HFFc6 (cell line): ENCODE data around the gene DDI2. TPM values are rescaled to one million over a fixed set of nuclear protein-coding genes. Genes with fewer than 3 reads are reported as not detected.

ENCODE experiments used
- DNase-seq: peaks from one replicate; pipeline ENCODE4 v3.0.0-alpha.2; 2018
- H3K27ac Mint-ChIP-seq: 2 replicates; pipeline ENCODE4 v1.8.0; 2020; ENCODE audit warnings: mild to moderate bottlenecking, mixed read lengths
- H3K27me3 Mint-ChIP-seq: 2 replicates; pipeline ENCODE4 v1.8.0; 2021; ENCODE audit warnings: mild to moderate bottlenecking, moderate library complexity, mixed read lengths; ENCODE audit not compliant: insufficient read depth
- H3K36me3 Mint-ChIP-seq: 2 replicates; pipeline ENCODE4 v1.8.0; 2021; ENCODE audit warnings: low read depth, mixed read lengths
- H3K4me1 Mint-ChIP-seq: 2 replicates; pipeline ENCODE4 v1.8.0; 2020; ENCODE audit warnings: low read depth, mixed read lengths
- H3K4me3 Mint-ChIP-seq: 2 replicates; pipeline ENCODE4 v1.8.0; 2020; ENCODE audit warnings: mild to moderate bottlenecking, moderate library complexity, mixed read lengths
- H3K9me3 Mint-ChIP-seq: 2 replicates; pipeline ENCODE4 v1.8.0; 2020; ENCODE audit warnings: mild to moderate bottlenecking, mixed read lengths
- total RNA-seq, 6 experiments: library from RNA; stranded (reverse); fragmentation: NEBNext Ultra II Directional; extraction: Animal tissue kit (Norgen Biotek cat#: 25700); gene quantifications; 2 replicates in 1 of 6; 3 replicates in 5 of 6; pipeline ENCODE4 v1.2.3, GENCODE V29; 2021
- TF ChIP-seq, protein P1 (sequence below): fragments of 200-600 bp; sonication (generic); IDR thresholded peaks from 2 replicates; pipeline ENCODE4 v1.5.0; 2021; ENCODE audit warnings: antibody characterized with exemption, mild to moderate bottlenecking

The DDI2 gene
- total RNA-seq, 6 experiments from 2014 or later: 11.6 to 15.3 (median 13.3) TPM

GRCh38 chr1:15669074-15669473, 51.8 kb downstream of the DDI2 start:
- Mint-ChIP-seq H3K4me1 (peaks cover 16% of the 10 kb centered on the region), H3K9me3 (no peaks in the 10 kb centered on the region), H3K27ac (no peak overlapping the region), H3K27me3 (no peaks in the 10 kb centered on the region), H3K36me3 (peaks cover 8% of the 10 kb centered on the region; the same call in 1 of the 2 replicates), H3K4me3 (no peak overlapping the region)
- no peak for DNase-seq
- TF ChIP-seq, protein P1, sequence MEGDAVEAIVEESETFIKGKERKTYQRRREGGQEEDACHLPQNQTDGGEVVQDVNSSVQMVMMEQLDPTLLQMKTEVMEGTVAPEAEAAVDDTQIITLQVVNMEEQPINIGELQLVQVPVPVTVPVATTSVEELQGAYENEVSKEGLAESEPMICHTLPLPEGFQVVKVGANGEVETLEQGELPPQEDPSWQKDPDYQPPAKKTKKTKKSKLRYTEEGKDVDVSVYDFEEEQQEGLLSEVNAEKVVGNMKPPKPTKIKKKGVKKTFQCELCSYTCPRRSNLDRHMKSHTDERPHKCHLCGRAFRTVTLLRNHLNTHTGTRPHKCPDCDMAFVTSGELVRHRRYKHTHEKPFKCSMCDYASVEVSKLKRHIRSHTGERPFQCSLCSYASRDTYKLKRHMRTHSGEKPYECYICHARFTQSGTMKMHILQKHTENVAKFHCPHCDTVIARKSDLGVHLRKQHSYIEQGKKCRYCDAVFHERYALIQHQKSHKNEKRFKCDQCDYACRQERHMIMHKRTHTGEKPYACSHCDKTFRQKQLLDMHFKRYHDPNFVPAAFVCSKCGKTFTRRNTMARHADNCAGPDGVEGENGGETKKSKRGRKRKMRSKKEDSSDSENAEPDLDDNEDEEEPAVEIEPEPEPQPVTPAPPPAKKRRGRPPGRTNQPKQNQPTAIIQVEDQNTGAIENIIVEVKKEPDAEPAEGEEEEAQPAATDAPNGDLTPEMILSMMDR: no peak

DNA sequence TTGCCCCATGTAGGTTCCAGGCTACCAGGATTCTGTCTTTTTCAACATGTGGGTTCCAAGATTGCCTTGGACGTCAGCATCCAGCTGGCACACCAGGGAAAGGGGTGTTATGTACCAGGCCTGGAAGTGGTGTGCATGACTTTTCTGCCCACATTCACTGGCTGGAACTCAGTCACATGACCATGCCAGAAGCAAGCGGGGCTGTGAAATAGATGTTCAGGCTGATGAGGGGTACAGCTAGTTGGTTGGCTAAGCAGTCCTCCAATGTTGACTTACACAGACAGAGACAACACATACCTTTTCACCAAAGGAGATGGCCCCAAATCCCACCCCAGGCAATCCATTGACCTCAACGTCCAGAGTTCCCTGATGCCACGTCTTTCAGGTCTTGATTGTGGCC, 52.6 kb downstream of the DDI2 start:
- Mint-ChIP-seq H3K36me3 (peaks cover 8% of the 10 kb centered on the region; the same call in 1 of the 2 replicates), H3K27ac (no peak overlapping the region), H3K4me3 (no peak overlapping the region)

GRCh38 chr1:15671430-15671829, 54.2 kb downstream of the DDI2 start:
- Mint-ChIP-seq H3K27ac (no peak overlapping the region), H3K27me3 (no peaks in the 10 kb centered on the region), H3K4me1 (peaks cover 16% of the 10 kb centered on the region), H3K36me3 (peaks cover 6% of the 10 kb centered on the region; the same call in 1 of the 2 replicates), H3K9me3 (no peaks in the 10 kb centered on the region), H3K4me3 (no peak overlapping the region)
- TF ChIP-seq, protein P1: no peak
- DNase-seq: no peak

More for the DNA sequence above, 52.6 kb downstream of the DDI2 start:
- H3K9me3 Mint-ChIP-seq: no peaks in the 10 kb centered on the region
- DNase-seq: no peak
- peaks cover 16% of the 10 kb centered on the region for H3K4me1 Mint-ChIP-seq
- H3K27me3 Mint-ChIP-seq: no peaks in the 10 kb centered on the region
- TF ChIP-seq, protein P1: no peak

GRCh38 chr1:15674386-15675159, 57.3 kb downstream of the DDI2 start:
- H3K27me3 Mint-ChIP-seq: no peaks in the 10 kb centered on the region; the same call in 1 of the 2 replicates
- peaks cover 13% of the 10 kb centered on the region for H3K4me1 Mint-ChIP-seq
- H3K36me3 Mint-ChIP-seq: peaks cover 4% of the 10 kb centered on the region; the same call in 1 of the 2 replicates
- no peak overlapping the region for H3K27ac Mint-ChIP-seq
- no peak for DNase-seq
- TF ChIP-seq, protein P1: no peak
- 0 out of 2 replicates have a peak, but pooled peaks cover 4% of the 10 kb centered on the region for H3K9me3 Mint-ChIP-seq
- no peak overlapping the region for H3K4me3 Mint-ChIP-seq

DNA sequence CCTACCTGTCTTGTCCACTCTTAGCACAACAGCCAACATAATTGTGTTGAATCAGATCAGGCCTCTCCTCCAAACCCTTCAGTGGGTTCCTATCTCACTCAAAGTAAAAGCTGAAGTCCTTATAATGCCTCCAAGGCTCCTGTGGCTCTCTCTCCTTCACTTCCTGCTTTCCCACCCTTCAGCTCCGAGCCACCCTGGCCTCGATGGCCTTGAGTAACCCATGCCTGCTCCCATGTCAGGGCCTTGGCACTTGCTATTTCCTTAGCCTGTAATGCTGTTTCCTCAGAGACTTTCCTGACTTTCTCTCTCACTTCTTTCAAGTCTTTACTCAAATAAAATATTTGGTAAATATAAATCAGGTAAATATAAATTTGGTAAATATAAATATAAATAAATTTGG, 58.8 kb downstream of the DDI2 start:
- Mint-ChIP-seq H3K36me3 (peaks cover 4% of the 10 kb centered on the region; the same call in 1 of the 2 replicates), H3K4me1 (peaks cover 27% of the 10 kb centered on the region), H3K27ac (no peak overlapping the region), H3K4me3 (no peak overlapping the region), H3K9me3 (0 out of 2 replicates have a peak, but pooled peaks cover 4% of the 10 kb centered on the region), H3K27me3 (peaks cover 1% of the 10 kb centered on the region)
- TF ChIP-seq, protein P1: no peak
- DNase-seq: no peak
